ENCODE results near the gene CPSF4L.

The CPSF4L gene

DNA sequence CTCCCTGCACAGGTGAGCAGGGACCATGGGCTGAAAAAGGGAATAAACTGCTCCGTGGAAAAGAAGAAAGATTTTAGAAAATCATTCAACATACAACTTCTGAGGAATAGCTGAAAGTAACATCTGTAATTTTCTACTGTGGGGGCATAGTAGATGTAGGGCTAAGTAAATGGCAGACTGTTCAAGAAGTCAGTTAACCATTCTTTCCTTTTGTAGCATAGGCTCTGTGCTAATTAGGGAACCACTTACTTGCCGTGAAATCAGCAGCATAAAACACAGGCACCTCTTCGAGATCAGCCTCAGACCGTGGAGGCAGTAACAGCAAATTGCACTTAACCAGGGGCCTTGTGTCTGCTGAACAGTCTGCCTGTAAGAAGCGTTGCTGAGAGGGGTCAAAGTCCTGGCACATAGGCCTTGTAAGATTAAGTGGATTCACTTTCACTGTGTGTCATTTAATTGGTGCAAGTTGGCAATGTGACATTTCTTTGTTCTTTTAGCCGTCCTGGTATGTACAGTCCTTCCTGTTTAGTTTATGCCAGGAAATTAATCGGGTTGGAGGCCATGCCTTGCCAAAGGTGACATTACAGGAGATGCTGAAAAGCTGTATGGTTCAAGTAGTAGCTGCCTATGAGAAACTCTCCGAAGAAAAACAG lies 58.4 kb downstream of the CPSF4L start:
- no peak for DNase-seq (ENCODE audit: low read depth)

GRCh38 chr17:73201215-73202069 lies 60.2 kb downstream of the CPSF4L start:
- DNase-seq (ENCODE audit: low read depth), result no peak

GRCh38 chr17:73200476-73200875 lies 61.2 kb downstream of the CPSF4L start:
- no peak for DNase-seq (ENCODE audit: low read depth)

GRCh38 chr17:73199751-73200317 lies 61.8 kb downstream of the CPSF4L start:
- no peak for DNase-seq (ENCODE audit: low read depth)

DNA sequence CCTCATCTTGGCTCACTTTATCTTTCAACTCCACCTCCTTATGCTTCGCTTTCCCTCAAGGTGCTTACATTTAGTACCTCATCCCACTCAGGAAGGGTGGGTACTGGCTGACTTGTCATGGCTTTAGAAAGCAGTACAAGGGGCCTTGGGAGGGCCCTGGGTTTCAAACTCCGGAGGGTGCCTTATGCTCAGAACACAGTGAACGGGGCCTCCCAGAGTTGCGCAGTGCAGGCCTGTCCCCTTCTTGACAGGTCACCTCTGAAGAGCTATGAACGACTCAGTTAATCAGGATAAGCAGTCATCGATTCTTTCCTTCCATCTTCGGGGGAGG lies 62.8 kb downstream of the CPSF4L start:
- DNase-seq (ENCODE audit: low read depth), result no peak
